Measurements from ENCODE around the gene FBXO5.

DNA sequence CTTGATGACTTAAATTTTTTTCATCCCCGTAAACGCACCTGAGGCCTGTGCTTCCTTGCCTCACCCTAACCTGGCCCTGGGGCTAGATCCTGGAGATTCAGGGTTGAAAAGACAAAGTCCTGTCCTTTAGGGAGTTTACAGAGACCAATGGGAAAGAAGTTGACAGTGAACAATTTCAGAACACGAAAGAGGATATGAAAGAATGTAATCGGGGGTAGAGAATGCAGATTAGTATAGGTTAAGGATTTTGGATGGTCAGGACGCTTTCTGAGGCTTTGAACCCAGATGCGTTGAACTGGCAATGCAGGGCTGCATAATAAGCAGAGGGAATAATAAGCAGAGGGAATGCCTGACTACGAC, 1.7 kb upstream of the FBXO5 start:
- TF ChIP-seq POLR2A (IDR thresholded peaks at IDR 0.05) = no peak
- TF ChIP-seq, protein P1, sequence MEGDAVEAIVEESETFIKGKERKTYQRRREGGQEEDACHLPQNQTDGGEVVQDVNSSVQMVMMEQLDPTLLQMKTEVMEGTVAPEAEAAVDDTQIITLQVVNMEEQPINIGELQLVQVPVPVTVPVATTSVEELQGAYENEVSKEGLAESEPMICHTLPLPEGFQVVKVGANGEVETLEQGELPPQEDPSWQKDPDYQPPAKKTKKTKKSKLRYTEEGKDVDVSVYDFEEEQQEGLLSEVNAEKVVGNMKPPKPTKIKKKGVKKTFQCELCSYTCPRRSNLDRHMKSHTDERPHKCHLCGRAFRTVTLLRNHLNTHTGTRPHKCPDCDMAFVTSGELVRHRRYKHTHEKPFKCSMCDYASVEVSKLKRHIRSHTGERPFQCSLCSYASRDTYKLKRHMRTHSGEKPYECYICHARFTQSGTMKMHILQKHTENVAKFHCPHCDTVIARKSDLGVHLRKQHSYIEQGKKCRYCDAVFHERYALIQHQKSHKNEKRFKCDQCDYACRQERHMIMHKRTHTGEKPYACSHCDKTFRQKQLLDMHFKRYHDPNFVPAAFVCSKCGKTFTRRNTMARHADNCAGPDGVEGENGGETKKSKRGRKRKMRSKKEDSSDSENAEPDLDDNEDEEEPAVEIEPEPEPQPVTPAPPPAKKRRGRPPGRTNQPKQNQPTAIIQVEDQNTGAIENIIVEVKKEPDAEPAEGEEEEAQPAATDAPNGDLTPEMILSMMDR (IDR thresholded peaks at IDR 0.05) = no peak

All from ovary (tissue), 3 donors.